ENCODE data around the gene KRTAP10-3.

Gene KRTAP10-3

DNA sequence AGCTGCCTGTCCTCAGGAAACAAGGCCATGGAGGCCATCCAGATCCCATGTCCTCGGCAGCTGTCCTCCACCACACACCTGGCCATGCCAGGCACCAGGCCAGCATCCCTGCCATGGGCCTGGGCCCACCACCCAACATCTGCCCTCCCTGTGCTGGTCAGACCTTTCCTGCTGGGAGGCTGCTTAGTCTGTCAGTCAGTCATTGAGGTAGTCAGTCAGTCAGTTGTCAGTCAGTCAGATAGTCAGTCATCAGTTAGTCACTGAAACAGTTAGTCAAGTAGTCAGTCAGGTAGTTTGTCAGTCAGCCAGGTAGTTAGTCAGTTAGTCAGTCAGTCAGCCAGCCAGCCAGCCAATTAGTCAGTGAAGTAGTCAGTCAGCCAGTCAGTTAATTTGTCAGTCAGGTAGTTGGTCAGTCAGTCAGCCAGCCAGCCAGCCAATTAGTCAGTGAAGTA lies 35.8 kb downstream of the KRTAP10-3 start:
- Histone ChIP-seq H3K4me3 (ENCODE audit: low read length) (no peak overlapping the region), H3K4me1 (ENCODE audit: control insufficient read depth, insufficient read depth, low read length) (no peaks in the 10 kb centered on the region), H3K9me3 (replicated peaks; ENCODE audit: low read length) (peaks cover 3% of the 10 kb centered on the region), H3K27me3 (ENCODE audit: control insufficient read depth, insufficient read depth, low read length) (no peaks in the 10 kb centered on the region), H3K4me2 (ENCODE audit: low read length) (no peak overlapping the region), H3K36me3 (ENCODE audit: insufficient read depth, low read length) (no peaks in the 10 kb centered on the region), H3K9ac (ENCODE audit: low read depth, low read length) (no peak overlapping the region)

DNA sequence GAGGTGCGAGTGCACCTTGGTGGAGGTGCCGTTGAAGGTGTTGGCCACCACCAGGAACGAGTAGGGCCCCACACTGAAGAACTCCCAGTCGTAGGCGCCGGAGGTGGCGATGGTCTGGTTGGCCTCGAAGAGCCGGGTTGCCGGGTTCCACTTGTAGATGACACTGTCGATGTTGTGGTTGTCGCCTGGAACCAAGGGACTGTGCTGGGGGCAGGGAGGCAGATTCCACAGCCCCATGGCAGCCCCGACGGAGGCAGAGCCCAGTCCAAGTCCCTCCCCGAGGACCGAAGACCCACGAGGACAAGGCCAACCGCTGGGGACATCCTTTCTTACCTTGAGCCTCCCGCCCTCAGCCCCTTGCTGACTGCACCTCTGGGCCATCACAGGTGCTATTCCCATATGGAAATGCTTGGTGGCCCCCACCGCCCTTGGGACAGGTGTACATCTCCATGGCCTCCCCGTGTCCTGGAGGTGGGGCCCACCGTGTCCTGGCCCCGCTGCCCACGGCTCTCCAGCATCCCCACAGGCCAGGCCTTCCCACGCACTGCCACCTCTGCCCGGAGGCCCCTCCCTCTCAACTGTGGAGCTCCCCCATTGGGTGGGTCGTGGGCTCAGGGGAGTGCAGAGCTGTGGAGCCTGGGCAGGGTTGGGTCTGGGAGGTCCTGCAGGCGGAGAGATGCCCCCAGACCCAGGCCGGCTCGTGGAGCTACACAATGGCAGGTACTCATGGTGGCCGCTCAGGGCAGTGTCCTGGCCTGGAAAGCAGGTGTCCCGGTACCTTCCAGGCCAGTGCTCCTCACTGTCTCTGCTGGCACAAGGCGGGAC lies 36.5 kb downstream of the KRTAP10-3 start:
- Histone ChIP-seq H3K4me1 (ENCODE audit: control insufficient read depth, insufficient read depth, low read length) (no peaks in the 10 kb centered on the region), H3K4me3 (ENCODE audit: low read length) (no peak overlapping the region), H3K4me2 (ENCODE audit: low read length) (no peak overlapping the region), H3K9me3 (replicated peaks; ENCODE audit: low read length) (peaks cover 3% of the 10 kb centered on the region), H3K27me3 (ENCODE audit: control insufficient read depth, insufficient read depth, low read length) (no peaks in the 10 kb centered on the region), H3K36me3 (ENCODE audit: insufficient read depth, low read length) (no peaks in the 10 kb centered on the region), H3K9ac (ENCODE audit: low read depth, low read length) (no peak overlapping the region)

DNA sequence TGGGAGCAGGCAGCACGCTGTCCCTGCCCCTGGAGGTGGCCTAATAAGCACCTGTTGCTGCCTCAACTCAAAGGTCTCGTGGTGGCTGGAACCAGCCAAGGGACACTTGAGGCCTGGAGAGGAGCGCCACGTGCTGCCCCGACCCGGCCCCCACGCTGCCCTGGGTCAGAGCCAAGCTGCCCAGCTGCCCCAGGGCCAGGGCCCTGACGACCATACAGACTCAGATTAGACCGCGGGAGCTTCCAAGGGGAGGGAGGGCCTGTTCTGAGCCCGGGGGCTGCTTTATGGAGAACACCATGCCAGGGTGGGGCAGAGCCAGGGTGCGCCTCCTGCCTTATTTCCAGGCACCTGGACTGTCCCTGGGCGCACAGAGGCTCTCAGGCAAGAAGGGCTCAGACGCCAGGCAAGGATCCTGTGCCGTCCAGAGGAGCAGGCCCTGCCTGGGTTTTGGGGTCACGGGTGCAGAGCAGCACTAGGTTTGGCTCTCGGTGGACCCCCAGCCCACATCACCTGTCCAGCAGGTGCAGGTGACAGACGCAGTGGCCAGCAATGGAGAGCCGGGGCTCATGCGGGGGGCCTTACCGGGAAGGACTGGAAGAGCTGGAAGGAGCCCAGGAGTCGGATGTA lies 37.2 kb downstream of the KRTAP10-3 start:
- Histone ChIP-seq H3K4me3 (ENCODE audit: low read length) (no peak overlapping the region), H3K9me3 (replicated peaks; ENCODE audit: low read length) (peaks cover 3% of the 10 kb centered on the region), H3K4me1 (ENCODE audit: control insufficient read depth, insufficient read depth, low read length) (no peaks in the 10 kb centered on the region), H3K4me2 (ENCODE audit: low read length) (no peak overlapping the region), H3K9ac (ENCODE audit: low read depth, low read length) (no peak overlapping the region), H3K27me3 (ENCODE audit: control insufficient read depth, insufficient read depth, low read length) (no peaks in the 10 kb centered on the region), H3K36me3 (ENCODE audit: insufficient read depth, low read length) (no peaks in the 10 kb centered on the region)

DNA sequence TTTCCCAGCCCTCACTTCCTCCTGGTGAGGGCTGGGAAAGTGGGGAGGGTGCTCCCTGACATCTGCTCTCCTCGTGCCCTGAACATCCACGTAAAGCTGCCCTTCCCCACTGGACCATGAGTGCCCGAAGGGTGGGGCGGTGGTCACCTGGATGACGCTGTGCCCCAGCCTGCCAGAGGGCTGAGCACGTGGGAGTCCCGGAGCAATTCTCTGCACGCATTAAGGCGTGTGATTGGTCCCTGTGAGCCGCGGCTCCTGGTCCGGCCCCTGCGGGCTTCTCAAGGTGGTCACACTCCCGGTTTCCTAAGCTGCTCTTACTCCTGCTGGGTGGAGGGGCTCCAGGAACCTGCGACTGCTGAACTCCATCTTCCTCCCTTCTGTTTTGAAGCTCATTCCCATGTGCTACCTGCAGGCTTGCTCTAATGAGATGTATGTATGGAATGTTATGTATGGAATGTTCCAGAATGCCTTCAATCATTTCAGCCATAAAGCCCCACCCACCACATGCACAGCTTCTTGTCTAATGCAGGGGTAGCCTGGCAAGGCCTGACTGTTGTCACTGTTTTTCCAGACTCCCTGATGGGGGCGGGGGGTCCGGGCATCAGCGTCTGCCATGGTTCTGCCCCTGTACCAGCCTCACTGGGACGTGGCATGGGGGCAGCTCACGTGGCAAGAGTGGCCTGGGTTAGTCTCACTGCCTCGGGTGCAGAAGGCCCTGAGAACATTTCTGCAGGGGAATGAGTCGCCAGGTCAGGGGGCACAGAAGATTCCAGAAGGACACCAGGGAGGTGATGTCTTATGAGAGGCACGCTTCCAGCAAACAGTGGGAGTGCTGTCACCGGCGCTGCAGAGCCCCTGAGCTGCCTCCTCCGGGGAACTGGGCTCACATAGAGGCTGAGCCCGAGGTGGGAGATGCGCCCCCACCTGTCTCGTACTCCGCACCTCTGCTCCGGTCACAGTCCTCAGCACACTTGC lies 38.0 kb downstream of the KRTAP10-3 start:
- H3K4me1 ChIP-seq (ENCODE audit: control insufficient read depth, insufficient read depth, low read length): no peaks in the 10 kb centered on the region
- no peaks in the 10 kb centered on the region for H3K36me3 ChIP-seq (ENCODE audit: insufficient read depth, low read length)
- H3K4me3 ChIP-seq (ENCODE audit: low read length): no peak overlapping the region
- H3K9me3 ChIP-seq (replicated peaks; ENCODE audit: low read length): peaks cover 3% of the 10 kb centered on the region
- no peak overlapping the region for H3K9ac ChIP-seq (ENCODE audit: low read depth, low read length)
- H3K4me2 ChIP-seq (ENCODE audit: low read length): no peak overlapping the region
- H3K27me3 ChIP-seq (ENCODE audit: control insufficient read depth, insufficient read depth, low read length): no peaks in the 10 kb centered on the region

DNA sequence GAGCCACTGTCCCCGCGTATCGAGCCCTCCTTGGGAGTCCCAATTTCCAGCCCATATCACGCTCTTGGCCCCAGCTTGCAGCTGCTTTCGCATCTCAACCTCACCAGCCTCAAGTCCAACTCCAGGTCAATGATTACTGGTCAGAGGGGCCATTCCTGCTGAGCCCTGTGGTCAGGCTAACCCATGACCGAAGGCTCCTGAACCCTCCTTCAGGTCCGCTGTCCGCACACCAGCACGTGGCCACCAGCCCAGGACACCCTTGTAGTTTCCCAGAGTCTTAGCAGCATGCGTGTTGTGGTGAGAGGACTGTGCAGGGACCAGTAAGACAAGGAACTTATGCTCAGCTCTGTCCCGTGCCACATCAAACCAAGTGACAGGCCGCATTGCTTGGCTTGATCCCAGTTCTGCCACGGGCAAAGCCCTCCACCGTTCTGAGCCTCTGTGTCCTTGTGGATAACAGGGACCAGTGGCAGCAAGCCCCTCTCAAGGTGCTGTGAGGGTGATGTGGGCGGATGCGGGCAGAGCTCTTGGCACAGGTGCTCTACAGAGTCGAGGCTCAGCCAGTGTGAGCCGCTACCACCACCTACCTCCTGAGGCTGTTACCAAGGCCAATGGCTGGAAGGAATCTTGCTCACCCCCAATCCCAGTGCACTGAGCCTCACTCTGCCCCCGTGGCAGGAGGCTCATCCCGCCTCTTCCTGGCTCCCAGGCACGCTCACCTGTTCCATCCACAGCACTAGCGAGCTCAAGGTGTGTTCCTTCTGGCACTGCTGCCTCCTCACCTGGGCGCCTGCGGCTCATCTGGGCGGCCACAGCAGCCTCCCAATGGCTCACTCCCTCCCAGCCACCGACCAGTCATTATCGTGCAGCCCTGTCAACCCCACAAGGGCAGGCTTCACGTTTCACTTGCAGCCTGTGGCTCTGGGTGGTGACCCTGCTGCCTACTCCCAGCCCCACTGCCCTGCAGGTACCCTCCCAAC lies 39.0 kb downstream of the KRTAP10-3 start:
- Histone ChIP-seq H3K36me3 (ENCODE audit: insufficient read depth, low read length) (no peaks in the 10 kb centered on the region), H3K4me1 (ENCODE audit: control insufficient read depth, insufficient read depth, low read length) (no peaks in the 10 kb centered on the region), H3K27me3 (ENCODE audit: control insufficient read depth, insufficient read depth, low read length) (no peaks in the 10 kb centered on the region), H3K9ac (ENCODE audit: low read depth, low read length) (no peak overlapping the region), H3K4me3 (ENCODE audit: low read length) (no peak overlapping the region), H3K9me3 (replicated peaks; ENCODE audit: low read length) (peaks cover 3% of the 10 kb centered on the region), H3K4me2 (ENCODE audit: low read length) (no peak overlapping the region)

DNA sequence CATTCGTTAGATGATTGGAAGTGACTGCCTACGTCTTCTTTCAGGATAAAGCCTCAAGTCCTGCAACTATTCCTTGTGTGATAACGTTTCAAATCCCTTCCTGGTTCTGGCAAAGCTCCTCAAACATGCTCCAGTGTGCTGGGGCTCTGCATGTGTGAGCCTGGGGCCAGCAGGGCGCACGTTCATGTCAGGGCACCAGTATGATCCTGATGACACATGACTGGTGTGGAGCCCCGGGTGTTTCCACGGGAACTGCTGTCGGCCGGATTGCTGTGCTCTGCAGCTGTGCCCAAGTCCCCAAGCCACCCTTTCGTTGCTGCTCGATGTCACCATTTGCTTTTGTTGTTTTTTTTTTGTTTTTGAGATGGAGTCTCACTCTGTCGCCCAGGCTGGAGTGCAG lies 39.9 kb downstream of the KRTAP10-3 start:
- Histone ChIP-seq H3K36me3 (ENCODE audit: insufficient read depth, low read length) (no peaks in the 10 kb centered on the region), H3K27me3 (ENCODE audit: control insufficient read depth, insufficient read depth, low read length) (peaks cover 3% of the 10 kb centered on the region), H3K4me1 (ENCODE audit: control insufficient read depth, insufficient read depth, low read length) (no peaks in the 10 kb centered on the region), H3K4me3 (ENCODE audit: low read length) (no peak overlapping the region), H3K9ac (ENCODE audit: low read depth, low read length) (no peak overlapping the region), H3K4me2 (ENCODE audit: low read length) (no peak overlapping the region), H3K9me3 (replicated peaks; ENCODE audit: low read length) (peaks cover 3% of the 10 kb centered on the region)

DNA sequence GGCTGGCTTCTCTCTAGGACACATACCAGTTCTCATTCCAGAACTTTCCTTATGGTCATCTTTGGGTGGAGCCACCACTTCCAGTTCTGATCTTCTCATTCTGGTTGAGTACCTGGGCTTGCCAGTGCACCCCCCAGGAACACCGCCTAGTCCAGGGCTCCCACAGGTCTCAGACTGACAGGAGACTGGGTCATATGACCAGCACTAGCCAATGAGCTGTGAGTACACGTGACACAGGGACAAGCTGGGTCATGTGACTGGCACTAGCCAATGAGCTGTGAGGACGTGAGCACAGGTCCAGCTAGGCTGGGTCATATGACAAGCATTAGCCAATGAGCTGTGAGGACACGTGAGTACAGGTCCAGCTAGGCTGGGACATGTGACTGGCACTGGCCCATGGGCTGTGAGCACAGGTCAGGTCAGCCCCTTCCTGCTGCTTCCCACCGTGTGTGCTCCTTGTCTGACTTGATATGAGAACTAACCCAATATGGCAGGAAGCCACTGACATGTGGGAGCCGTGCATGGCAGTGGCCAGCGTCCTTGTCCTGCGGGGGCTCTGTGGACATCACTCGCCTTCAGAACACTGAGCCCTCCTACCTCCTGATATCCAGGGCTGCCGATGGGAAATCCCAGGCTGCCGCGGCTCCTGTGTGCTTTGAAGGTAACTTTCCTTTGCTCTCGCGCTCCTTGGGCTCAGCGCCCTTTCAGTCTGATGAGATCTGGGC lies 41.3 kb downstream of the KRTAP10-3 start:
- Histone ChIP-seq H3K4me1 (ENCODE audit: control insufficient read depth, insufficient read depth, low read length) (no peaks in the 10 kb centered on the region), H3K4me3 (ENCODE audit: low read length) (no peak overlapping the region), H3K27me3 (ENCODE audit: control insufficient read depth, insufficient read depth, low read length) (peaks cover 7% of the 10 kb centered on the region), H3K9me3 (replicated peaks; ENCODE audit: low read length) (peaks cover 2% of the 10 kb centered on the region), H3K4me2 (ENCODE audit: low read length) (no peak overlapping the region), H3K9ac (ENCODE audit: low read depth, low read length) (no peak overlapping the region), H3K36me3 (ENCODE audit: insufficient read depth, low read length) (no peaks in the 10 kb centered on the region)

DNA sequence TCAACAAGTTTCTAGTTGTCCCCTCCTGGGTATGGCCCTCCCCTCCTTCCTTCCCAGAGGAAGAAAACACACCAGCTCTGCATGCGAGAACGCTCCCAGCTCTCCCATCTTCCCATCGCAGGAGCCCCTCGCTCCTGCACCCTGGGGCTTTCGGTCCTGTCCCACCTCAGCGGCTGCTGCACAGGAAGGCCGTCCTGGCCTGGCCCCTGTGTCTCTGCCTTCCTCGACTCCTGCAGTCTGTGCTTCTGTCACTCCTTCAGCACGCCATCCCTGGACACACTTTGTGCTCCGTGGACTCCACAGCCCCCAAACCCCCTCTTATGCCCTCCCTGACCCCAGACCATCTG lies 41.8 kb downstream of the KRTAP10-3 start:
- Histone ChIP-seq H3K4me2 (ENCODE audit: low read length) (no peak overlapping the region), H3K4me1 (ENCODE audit: control insufficient read depth, insufficient read depth, low read length) (no peaks in the 10 kb centered on the region), H3K36me3 (ENCODE audit: insufficient read depth, low read length) (no peaks in the 10 kb centered on the region), H3K9ac (ENCODE audit: low read depth, low read length) (no peak overlapping the region), H3K27me3 (ENCODE audit: control insufficient read depth, insufficient read depth, low read length) (peaks cover 7% of the 10 kb centered on the region), H3K4me3 (ENCODE audit: low read length) (no peak overlapping the region), H3K9me3 (replicated peaks; ENCODE audit: low read length) (no peaks in the 10 kb centered on the region)

DNA sequence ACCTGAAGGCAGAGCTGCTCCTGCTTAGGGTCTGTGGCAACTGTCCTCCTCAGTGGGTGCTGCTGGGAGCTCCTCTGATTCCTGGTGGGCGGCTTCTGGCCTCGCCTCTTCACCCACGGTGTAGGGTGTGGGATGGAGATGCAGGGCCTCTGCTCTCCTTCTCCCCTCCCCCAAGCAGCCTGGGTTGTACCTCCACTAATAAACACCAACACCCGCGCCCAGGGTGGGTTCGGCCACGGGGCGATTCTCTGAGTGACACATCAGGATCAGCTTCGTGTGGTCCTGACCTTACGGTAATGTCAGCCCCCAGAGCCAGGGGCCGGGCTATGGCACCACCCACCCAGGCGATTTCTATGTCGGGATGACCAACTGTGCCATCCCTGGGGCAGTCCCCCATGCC lies 42.3 kb downstream of the KRTAP10-3 start:
- peaks cover 9% of the 10 kb centered on the region for H3K27me3 ChIP-seq (ENCODE audit: control insufficient read depth, insufficient read depth, low read length)
- no peak overlapping the region for H3K4me3 ChIP-seq (ENCODE audit: low read length)
- H3K9me3 ChIP-seq (replicated peaks; ENCODE audit: low read length): no peaks in the 10 kb centered on the region
- no peaks in the 10 kb centered on the region for H3K4me1 ChIP-seq (ENCODE audit: control insufficient read depth, insufficient read depth, low read length)
- no peak overlapping the region for H3K9ac ChIP-seq (ENCODE audit: low read depth, low read length)
- H3K36me3 ChIP-seq (ENCODE audit: insufficient read depth, low read length): no peaks in the 10 kb centered on the region
- no peak overlapping the region for H3K4me2 ChIP-seq (ENCODE audit: low read length)

Measured in skeletal muscle satellite cell (primary cell).